H9 (cell line): ENCODE results near the gene C11orf91. TPM values are rescaled to one million over a fixed set of nuclear protein-coding genes. Genes with fewer than 3 reads are reported as not detected.

Source experiments
- DNase-seq: peaks from one replicate; pipeline ENCODE4 v3.0.0-alpha.2; 2017
- H2AFZ ChIP-seq: one replicate; pipeline ENCODE4 v1.6.1; 2013; ENCODE audit warnings: mild to moderate bottlenecking, low read length, control low read depth, moderate library complexity
- H2AK5ac ChIP-seq: 2 replicates; pipeline ENCODE4 v1.6.1; 2013; ENCODE audit warnings: low read length, control low read depth, mixed read lengths; ENCODE audit not compliant: insufficient read length
- H2BK120ac ChIP-seq: one replicate; pipeline ENCODE4 v1.6.1; 2013; ENCODE audit warnings: low read depth, mild to moderate bottlenecking, low read length, control low read depth, inconsistent platforms; ENCODE audit not compliant: poor library complexity, severe bottlenecking
- H2BK12ac ChIP-seq: 2 replicates; pipeline ENCODE4 v1.6.1; 2013; ENCODE audit warnings: low read length, control low read depth, mixed read lengths, low read depth; ENCODE audit not compliant: insufficient read length
- H2BK15ac ChIP-seq: 2 replicates; pipeline ENCODE4 v1.6.1; 2013; ENCODE audit warnings: low read depth, low read length, control low read depth
- H2BK20ac ChIP-seq: one replicate; pipeline ENCODE4 v1.6.1; 2013; ENCODE audit warnings: low read depth, mild to moderate bottlenecking, low read length, control low read depth, inconsistent platforms; ENCODE audit not compliant: poor library complexity, severe bottlenecking
- H2BK5ac ChIP-seq: 2 replicates; pipeline ENCODE4 v1.6.1; 2013; ENCODE audit warnings: low read length, control low read depth, mixed read lengths; ENCODE audit not compliant: insufficient read length
- H3K14ac ChIP-seq: 2 replicates; pipeline ENCODE4 v1.6.1; 2013; ENCODE audit warnings: low read length, control low read depth; ENCODE audit not compliant: insufficient read depth
- H3K18ac ChIP-seq: 2 replicates; pipeline ENCODE4 v1.6.1; 2013; ENCODE audit warnings: low read depth, mild to moderate bottlenecking, mixed read lengths, low read length, control low read depth; ENCODE audit not compliant: insufficient read length
- H3K23ac ChIP-seq: 2 replicates; pipeline ENCODE4 v1.6.1; 2013; ENCODE audit warnings: low read length, control low read depth, mixed read lengths, low read depth; ENCODE audit not compliant: insufficient read length
- H3K23me2 ChIP-seq: 2 replicates; pipeline ENCODE4 v1.6.1; 2013; ENCODE audit warnings: low read depth, mild to moderate bottlenecking, mixed read lengths, low read length, control low read depth; ENCODE audit not compliant: insufficient read length, poor library complexity, severe bottlenecking
- H3K27ac ChIP-seq: 2 replicates; pipeline ENCODE4 v1.5.1; 2013; ENCODE audit warnings: low read length, control low read depth, mixed read lengths, low read depth; ENCODE audit not compliant: insufficient read length
- H3K27me3 ChIP-seq: 2 replicates; pipeline ENCODE4 v1.6.1; 2013; ENCODE audit warnings: low read length, control low read depth, inconsistent platforms; ENCODE audit not compliant: insufficient read depth
- H3K4ac ChIP-seq: 2 replicates; pipeline ENCODE4 v1.6.1; 2013; ENCODE audit warnings: low read depth, mild to moderate bottlenecking, control low read depth, inconsistent platforms, low read length, moderate library complexity
- H3K4me1 ChIP-seq: 2 replicates; pipeline ENCODE4 v1.6.1; 2013; ENCODE audit warnings: low read length, control low read depth, inconsistent platforms; ENCODE audit not compliant: insufficient read depth
- H3K4me2 ChIP-seq: 2 replicates; pipeline ENCODE4 v1.6.1; 2013; ENCODE audit warnings: low read length, control low read depth, mixed read lengths; ENCODE audit not compliant: insufficient read length, insufficient read depth
- H3K56ac ChIP-seq: 2 replicates; pipeline ENCODE4 v1.6.1; 2013; ENCODE audit warnings: low read depth, mild to moderate bottlenecking, mixed read lengths, low read length, control low read depth; ENCODE audit not compliant: insufficient read length
- H3K79me1 ChIP-seq: 2 replicates; pipeline ENCODE4 v1.6.1; 2013; ENCODE audit warnings: low read depth, mild to moderate bottlenecking, moderate library complexity, low read length, control low read depth, inconsistent platforms; ENCODE audit not compliant: insufficient read depth, poor library complexity, severe bottlenecking
- H3K79me2 ChIP-seq: 2 replicates; pipeline ENCODE4 v1.6.1; 2013; ENCODE audit warnings: low read length, control low read depth, inconsistent platforms; ENCODE audit not compliant: insufficient read depth
- H3K9ac ChIP-seq: 2 replicates; pipeline ENCODE4 v1.6.1; 2013; ENCODE audit warnings: low read length, control low read depth, mixed read lengths; ENCODE audit not compliant: insufficient read length; ENCODE audit errors: extremely low read depth
- H3K9me3 ChIP-seq: one replicate; pipeline ENCODE4 v1.6.1; 2013; ENCODE audit warnings: low read depth, low read length, inconsistent platforms; ENCODE audit not compliant: control insufficient read depth
- H3T11ph ChIP-seq: one replicate; pipeline ENCODE4 v1.6.1; 2013; ENCODE audit warnings: mild to moderate bottlenecking, low read length, control low read depth, inconsistent platforms
- H4K20me1 ChIP-seq: one replicate; pipeline ENCODE4 v1.6.1; 2013; ENCODE audit not compliant: control insufficient read depth, insufficient read length, insufficient read depth
- H4K5ac ChIP-seq: 2 replicates; pipeline ENCODE4 v1.6.1; 2013; ENCODE audit warnings: low read depth, mild to moderate bottlenecking, mixed read lengths, low read length, control low read depth; ENCODE audit not compliant: insufficient read length
- H4K8ac ChIP-seq: replicated peaks from 2 replicates; pipeline ENCODE4 v1.6.1; 2013; ENCODE audit warnings: low read length, control low read depth, mixed read lengths, low read depth; ENCODE audit not compliant: insufficient read length
- H4K91ac ChIP-seq: 2 replicates; pipeline ENCODE4 v1.6.1; 2013; ENCODE audit warnings: low read depth, mild to moderate bottlenecking, moderate library complexity, mixed read lengths, low read length, control low read depth; ENCODE audit not compliant: insufficient read length
- H3K27ac Mint-ChIP-seq, 3 experiments: 2 replicates in 2 of 3; 3 replicates in 1 of 3; pipeline ENCODE4 v1.8.0; 2020 to 2021; ENCODE audit warnings: mixed read lengths in 3 of 3, mild to moderate bottlenecking in 1 of 3, moderate library complexity in 1 of 3
- H3K27me3 Mint-ChIP-seq: 2 replicates; pipeline ENCODE4 v1.8.0; 2021; ENCODE audit warnings: low read depth, mild to moderate bottlenecking, moderate library complexity, mixed read lengths
- H3K36me3 Mint-ChIP-seq, 3 experiments: 2 replicates in 2 of 3; 3 replicates in 1 of 3; pipeline ENCODE4 v1.8.0; 2020 to 2021; ENCODE audit warnings: low read depth in 3 of 3, mixed read lengths in 3 of 3; ENCODE audit not compliant: insufficient read depth in 1 of 3
- H3K4me1 Mint-ChIP-seq, 2 experiments: 2 replicates each; pipeline ENCODE4 v1.8.0; 2020; ENCODE audit warnings: mixed read lengths in 2 of 2
- H3K4me3 Mint-ChIP-seq, 2 experiments: 2 replicates in 1 of 2; 3 replicates in 1 of 2; pipeline ENCODE4 v1.8.0; 2020 to 2021; ENCODE audit warnings: mild to moderate bottlenecking in 2 of 2, mixed read lengths in 2 of 2, moderate library complexity in 1 of 2
- H3K9me3 Mint-ChIP-seq, 2 experiments: 2 replicates in 1 of 2; 3 replicates in 1 of 2; pipeline ENCODE4 v1.8.0; 2020; ENCODE audit warnings: mild to moderate bottlenecking in 2 of 2, mixed read lengths in 2 of 2, moderate library complexity in 1 of 2
- WGBS: extraction: QIAGEN DNeasy Blood & Tissue Kit; methylation state at CpG from one replicate; pipeline ENCODE4 v1.1.7; 2013; ENCODE audit warnings: missing lambda C conversion rate, low lambda C conversion rate, mixed read lengths; ENCODE audit not compliant: insufficient read length; ENCODE audit errors: extremely low coverage; 5-methylcytosine and 5-hydroxymethylcytosine counted together
- long read RNA-seq: library from polyadenylated mRNA; unstranded; transcript quantifications from one replicate; pipeline ENCODE4 v2.0.0, GENCODE V29; 2020
- total RNA-seq: library from RNA; stranded (reverse); gene quantifications from 2 replicates; pipeline ENCODE4 v1.2.1, GENCODE V29; 2021
- TF ChIP-seq, protein P1 (sequence below): fragments of 200-600 bp; sonication (generic); conservative IDR thresholded peaks from 3 replicates; pipeline ENCODE4 v1.8.0; 2021; ENCODE audit warnings: antibody characterized with exemption, mild to moderate bottlenecking

Gene C11orf91, protein sequence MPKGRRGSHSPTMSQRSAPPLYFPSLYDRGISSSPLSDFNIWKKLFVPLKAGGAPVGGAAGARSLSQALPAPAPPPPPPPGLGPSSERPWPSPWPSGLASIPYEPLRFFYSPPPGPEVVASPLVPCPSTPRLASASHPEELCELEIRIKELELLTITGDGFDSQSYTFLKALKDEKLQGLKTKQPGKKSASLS
- total RNA-seq: not detected in 2 replicates
- long read RNA-seq: 0 reads

DNA sequence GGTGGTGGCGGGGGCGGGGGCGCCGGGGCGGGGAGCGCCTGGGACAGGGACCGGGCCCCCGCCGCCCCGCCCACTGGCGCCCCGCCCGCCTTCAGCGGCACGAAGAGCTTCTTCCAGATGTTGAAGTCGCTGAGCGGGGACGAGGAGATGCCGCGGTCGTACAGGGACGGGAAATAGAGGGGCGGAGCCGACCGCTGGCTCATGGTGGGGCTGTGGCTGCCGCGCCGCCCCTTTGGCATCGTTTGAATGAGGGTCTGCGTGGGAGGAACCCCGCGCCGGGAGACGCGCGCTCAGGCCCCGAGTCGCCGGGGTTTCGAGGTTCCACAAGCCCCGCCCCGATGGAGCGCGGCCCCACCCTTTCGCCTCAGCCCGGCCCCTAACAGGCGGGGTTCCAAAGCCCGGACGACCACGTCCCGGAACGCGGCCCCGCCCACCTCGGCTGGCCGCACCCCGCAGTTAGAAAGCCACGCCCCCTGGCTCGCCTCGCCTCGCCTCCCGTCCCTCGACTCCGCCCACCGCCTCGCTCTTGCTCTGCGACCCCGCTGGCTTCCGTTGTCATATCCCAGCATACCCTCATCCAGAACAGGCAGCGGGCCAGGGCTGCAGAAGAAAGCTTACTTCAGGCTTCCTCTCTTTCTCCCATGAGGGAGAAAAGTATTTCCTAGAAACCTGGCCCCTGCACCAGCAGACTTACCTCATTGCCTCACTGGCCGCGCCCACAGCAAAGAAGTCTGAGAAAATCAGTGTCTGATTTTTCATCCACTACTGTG is at the start of gene C11orf91:
Gene C11orf91, minus strand, starts transcription at position 325 of the 770 bp plus-strand sequence. Its CDS starts 86 bp downstream, at position 239.
- Histone ChIP-seq H2BK12ac (no peak within 1 kb of the TSS), H3K79me2 (no peaks in the 10 kb centered on the region), H2BK120ac (no peak within 1 kb of the TSS), H4K5ac (no peak within 1 kb of the TSS), H4K20me1 (no peaks in the 10 kb centered on the region), H3K4ac (no peak within 1 kb of the TSS), H3K18ac (no peak within 1 kb of the TSS), H3K9me3 (no peaks in the 10 kb centered on the region), H2BK15ac (no peak within 1 kb of the TSS), H3K56ac (no peak within 1 kb of the TSS), H3K27me3 (no peaks in the 10 kb centered on the region), H3K23me2 (peaks cover 5% of the 10 kb centered on the region), H3K23ac (no peak within 1 kb of the TSS), H2AFZ (no peak within 1 kb of the TSS), H3T11ph (no peak within 1 kb of the TSS), H3K9ac (no peak within 1 kb of the TSS), H4K8ac (no peak within 1 kb of the TSS), H2BK5ac (no peak within 1 kb of the TSS), H3K14ac (no peak within 1 kb of the TSS), H3K4me2 (peak within 1 kb of the TSS; percentile 43), H3K4me1 (peaks cover 4% of the 10 kb centered on the region; the same call in 1 of the 2 replicates), H3K27ac (no peak within 1 kb of the TSS), H3K79me1 (no peaks in the 10 kb centered on the region), H4K91ac (no peak within 1 kb of the TSS), H2BK20ac (no peak within 1 kb of the TSS), H2AK5ac (no peak within 1 kb of the TSS)
- Mint-ChIP-seq H3K36me3 (no peaks in the 10 kb centered on the region; a peak in 1 of 7 replicates), H3K4me1 (peaks cover 34 to 36% of the 10 kb centered on the region in 2 experiments), H3K4me3 (peak within 1 kb of the TSS; percentile 81 to 87), H3K9me3 (no peaks in the 10 kb centered on the region), H3K27me3 (peaks cover 19% of the 10 kb centered on the region), H3K27ac (peak within 1 kb of the TSS in 1 of 3 experiments; percentile 91; a peak in 2 of 7 replicates)
- TF ChIP-seq, protein P1, sequence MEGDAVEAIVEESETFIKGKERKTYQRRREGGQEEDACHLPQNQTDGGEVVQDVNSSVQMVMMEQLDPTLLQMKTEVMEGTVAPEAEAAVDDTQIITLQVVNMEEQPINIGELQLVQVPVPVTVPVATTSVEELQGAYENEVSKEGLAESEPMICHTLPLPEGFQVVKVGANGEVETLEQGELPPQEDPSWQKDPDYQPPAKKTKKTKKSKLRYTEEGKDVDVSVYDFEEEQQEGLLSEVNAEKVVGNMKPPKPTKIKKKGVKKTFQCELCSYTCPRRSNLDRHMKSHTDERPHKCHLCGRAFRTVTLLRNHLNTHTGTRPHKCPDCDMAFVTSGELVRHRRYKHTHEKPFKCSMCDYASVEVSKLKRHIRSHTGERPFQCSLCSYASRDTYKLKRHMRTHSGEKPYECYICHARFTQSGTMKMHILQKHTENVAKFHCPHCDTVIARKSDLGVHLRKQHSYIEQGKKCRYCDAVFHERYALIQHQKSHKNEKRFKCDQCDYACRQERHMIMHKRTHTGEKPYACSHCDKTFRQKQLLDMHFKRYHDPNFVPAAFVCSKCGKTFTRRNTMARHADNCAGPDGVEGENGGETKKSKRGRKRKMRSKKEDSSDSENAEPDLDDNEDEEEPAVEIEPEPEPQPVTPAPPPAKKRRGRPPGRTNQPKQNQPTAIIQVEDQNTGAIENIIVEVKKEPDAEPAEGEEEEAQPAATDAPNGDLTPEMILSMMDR: no peak
- no CpG with 5 or more reads among the region's 72 CpGs for WGBS
- DNase-seq: peak; percentile 97
